Urothelium cell line (cell line): Measurements from ENCODE around the gene IMMP2L.

Source experiments
- DNase-seq: peaks from one replicate; pipeline ENCODE4 v3.0.0; 2011; ENCODE audit warnings: low spot score, mixed read lengths
- FAIRE-seq: peaks from 2 replicates; lab custom pipeline; 2011; peaks lifted over from hg19 to GRCh38; lab: Jason Lieb, UNC

IMMP2L gene

GRCh38 chr7:111235709-111236108, 326.6 kb downstream of the IMMP2L start:
- no peak for FAIRE-seq
- no peak for DNase-seq

- DNase-seq (peak; percentile 11), FAIRE-seq (no peak)
Measured at GRCh38 chr7:111232249-111233084, 329.8 kb downstream of the IMMP2L start.

GRCh38 chr7:111229916-111230315, 332.4 kb downstream of the IMMP2L start:
- FAIRE-seq (no peak), DNase-seq (no peak)

GRCh38 chr7:111229181-111229740, 333.0 kb downstream of the IMMP2L start:
- no peak for DNase-seq
- FAIRE-seq, result no peak

GRCh38 chr7:111228437-111228836, 333.9 kb downstream of the IMMP2L start:
- no peak for FAIRE-seq
- no peak for DNase-seq

GRCh38 chr7:111226800-111227199, 335.5 kb downstream of the IMMP2L start:
- no peak for DNase-seq
- FAIRE-seq, result no peak

GRCh38 chr7:111224354-111225231, 337.7 kb downstream of the IMMP2L start:
- DNase-seq, result no peak
- no peak for FAIRE-seq

GRCh38 chr7:111223802-111224253, 338.5 kb downstream of the IMMP2L start:
- FAIRE-seq, result no peak

GRCh38 chr7:111215550-111215949, 346.7 kb downstream of the IMMP2L start:
- FAIRE-seq (no peak), DNase-seq (no peak)

More at GRCh38 chr7:111223802-111224253, 338.5 kb downstream of the IMMP2L start:
- DNase-seq, result no peak

- DNase-seq (no peak), FAIRE-seq (no peak)
Measured at GRCh38 chr7:111212857-111213523, 349.3 kb downstream of the IMMP2L start.

- DNase-seq, result no peak
- no peak for FAIRE-seq
Measured at GRCh38 chr7:111210996-111211395, 351.3 kb downstream of the IMMP2L start.

GRCh38 chr7:111210043-111210442, 352.2 kb downstream of the IMMP2L start:
- no peak for FAIRE-seq
- DNase-seq, result no peak

- no peak for DNase-seq
- FAIRE-seq, result no peak
Measured at GRCh38 chr7:111205251-111205650, 357.0 kb downstream of the IMMP2L start.

GRCh38 chr7:111202321-111202720, 360.0 kb downstream of the IMMP2L start:
- FAIRE-seq (no peak), DNase-seq (no peak)

- DNase-seq (no peak), FAIRE-seq (no peak)
Measured at GRCh38 chr7:111199643-111200042, 362.6 kb downstream of the IMMP2L start.

- peak; percentile 76 for DNase-seq
- peak; percentile 86 for FAIRE-seq
Measured at GRCh38 chr7:111198255-111198654, 364.0 kb downstream of the IMMP2L start.

- DNase-seq (no peak), FAIRE-seq (no peak)
Measured at GRCh38 chr7:111196655-111197054, 365.6 kb downstream of the IMMP2L start.

- FAIRE-seq, result no peak
- DNase-seq, result no peak
Measured at GRCh38 chr7:111192614-111193413, 369.5 kb downstream of the IMMP2L start.

- DNase-seq (no peak), FAIRE-seq (no peak)
Measured at GRCh38 chr7:111190804-111191203, 371.5 kb downstream of the IMMP2L start.

- DNase-seq (no peak), FAIRE-seq (no peak)
Measured at GRCh38 chr7:111184987-111185386, 377.3 kb downstream of the IMMP2L start.
